HFFc6 (cell line): ENCODE results near the gene UBE2G1. TPM values are rescaled to one million over a fixed set of nuclear protein-coding genes. Genes with fewer than 3 reads are reported as not detected.
"Not testable (repeated sequence)": the region's sequence is repeated elsewhere in the genome, so short reads cannot be mapped to it uniquely, and the experiment has no call there.

Source experiments
- DNase-seq: peaks from one replicate; pipeline ENCODE4 v3.0.0-alpha.2; 2018
- H3K27ac Mint-ChIP-seq: 2 replicates; pipeline ENCODE4 v1.8.0; 2020; ENCODE audit warnings: mild to moderate bottlenecking, mixed read lengths
- H3K27me3 Mint-ChIP-seq: 2 replicates; pipeline ENCODE4 v1.8.0; 2021; ENCODE audit warnings: mild to moderate bottlenecking, moderate library complexity, mixed read lengths; ENCODE audit not compliant: insufficient read depth
- H3K36me3 Mint-ChIP-seq: 2 replicates; pipeline ENCODE4 v1.8.0; 2021; ENCODE audit warnings: low read depth, mixed read lengths
- H3K4me1 Mint-ChIP-seq: 2 replicates; pipeline ENCODE4 v1.8.0; 2020; ENCODE audit warnings: low read depth, mixed read lengths
- H3K4me3 Mint-ChIP-seq: 2 replicates; pipeline ENCODE4 v1.8.0; 2020; ENCODE audit warnings: mild to moderate bottlenecking, moderate library complexity, mixed read lengths
- H3K9me3 Mint-ChIP-seq: 2 replicates; pipeline ENCODE4 v1.8.0; 2020; ENCODE audit warnings: mild to moderate bottlenecking, mixed read lengths
- CTCF ChIP-seq: fragments of 200-600 bp; sonication (generic); IDR thresholded peaks from 2 replicates; pipeline ENCODE4 v1.5.0; 2021; ENCODE audit warnings: antibody characterized with exemption, mild to moderate bottlenecking
- total RNA-seq, 6 experiments: library from RNA; stranded (reverse); fragmentation: NEBNext Ultra II Directional; extraction: Animal tissue kit (Norgen Biotek cat#: 25700); gene quantifications; 2 replicates in 1 of 6; 3 replicates in 5 of 6; pipeline ENCODE4 v1.2.3, GENCODE V29; 2021

UBE2G1 gene
- total RNA-seq, 6 experiments from 2014 or later, result 56.3 to 73.1 (median 62.6) TPM

GRCh38 chr17:4358154-4358553 lies 8.3 kb downstream of the UBE2G1 start:
- no peak overlapping the region for H3K4me3 Mint-ChIP-seq
- H3K27me3 Mint-ChIP-seq, result no peaks in the 10 kb centered on the region
- no peak overlapping the region for H3K27ac Mint-ChIP-seq

GRCh38 chr17:4357671-4358070 lies 8.8 kb downstream of the UBE2G1 start:
- no peak for DNase-seq
- Mint-ChIP-seq H3K4me1 (peaks cover 31% of the 10 kb centered on the region), H3K36me3 (no peaks in the 10 kb centered on the region), H3K27me3 (no peaks in the 10 kb centered on the region), H3K9me3 (no peaks in the 10 kb centered on the region), H3K27ac (no peak overlapping the region), H3K4me3 (no peak overlapping the region)
- no peak for TF ChIP-seq CTCF

More at GRCh38 chr17:4358154-4358553, 8.3 kb downstream of the UBE2G1 start:
- Mint-ChIP-seq H3K9me3 (no peaks in the 10 kb centered on the region), H3K4me1 (peaks cover 33% of the 10 kb centered on the region), H3K36me3 (no peaks in the 10 kb centered on the region)
- no peak for DNase-seq
- no peak for TF ChIP-seq CTCF

- TF ChIP-seq CTCF, result no peak
- H3K4me3 Mint-ChIP-seq, result no peak overlapping the region
- H3K4me1 Mint-ChIP-seq, result peaks cover 27% of the 10 kb centered on the region
- H3K27me3 Mint-ChIP-seq, result no peaks in the 10 kb centered on the region; the same call in 1 of the 2 replicates
- no peak for DNase-seq
- no peak overlapping the region for H3K27ac Mint-ChIP-seq
- no peaks in the 10 kb centered on the region for H3K9me3 Mint-ChIP-seq
- H3K36me3 Mint-ChIP-seq, result no peaks in the 10 kb centered on the region
Measured at GRCh38 chr17:4357030-4357628, 9.3 kb downstream of the UBE2G1 start.

- H3K9me3 Mint-ChIP-seq, result no peaks in the 10 kb centered on the region
- H3K4me1 Mint-ChIP-seq, result peaks cover 32% of the 10 kb centered on the region
- peak; percentile 4 for DNase-seq
- H3K27ac Mint-ChIP-seq, result no peak overlapping the region
- H3K36me3 Mint-ChIP-seq, result no peaks in the 10 kb centered on the region
- no peak for TF ChIP-seq CTCF
- no peaks in the 10 kb centered on the region; the same call in 1 of the 2 replicates for H3K27me3 Mint-ChIP-seq
- no peak overlapping the region for H3K4me3 Mint-ChIP-seq
Measured at GRCh38 chr17:4354862-4355514, 11.5 kb downstream of the UBE2G1 start.

- Mint-ChIP-seq H3K4me3 (no peak overlapping the region), H3K27me3 (no peaks in the 10 kb centered on the region; the same call in 1 of the 2 replicates), H3K4me1 (peaks cover 32% of the 10 kb centered on the region), H3K9me3 (no peaks in the 10 kb centered on the region), H3K27ac (no peak overlapping the region), H3K36me3 (no peaks in the 10 kb centered on the region)
- no peak for DNase-seq
- TF ChIP-seq CTCF, result no peak
Measured at GRCh38 chr17:4354206-4354605, 12.3 kb downstream of the UBE2G1 start.

GRCh38 chr17:4350214-4350613 lies 16.3 kb downstream of the UBE2G1 start:
- H3K9me3 Mint-ChIP-seq, H3K27ac Mint-ChIP-seq, DNase-seq, H3K4me3 Mint-ChIP-seq, H3K27me3 Mint-ChIP-seq, H3K36me3 Mint-ChIP-seq: not testable (repeated sequence)
- peaks cover 36% of the 10 kb centered on the region for H3K4me1 Mint-ChIP-seq
